HEK293T (cell line): ENCODE measurements around the gene SLC6A7.

ENCODE experiments used
- CTCF ChIA-PET: fragments of 350-600 bp; formaldehyde crosslinking; extraction: SDS; loops from one replicate; lab custom pipeline; 2021; ENCODE audit warnings: antibody characterized with exemption, inconsistent platforms; lab: Yijun Ruan, JAX
- POLR2A ChIA-PET: fragments of 350-600 bp; formaldehyde crosslinking; extraction: SDS; loops from one replicate; lab custom pipeline; 2020; ENCODE audit warnings: antibody characterized with exemption, inconsistent platforms; lab: Yijun Ruan, JAX
- DNase-seq: peaks from one replicate; pipeline ENCODE4 v3.0.0; 2012; ENCODE audit warnings: mixed read lengths; ENCODE audit errors: extremely low spot score
- ARNT ChIP-seq: fragments of 450-650 bp; IDR thresholded peaks from 2 replicates; pipeline ENCODE4 v1.6.1; 2017; ENCODE audit warnings: mild to moderate bottlenecking
- BHLHE40 ChIP-seq: fragments of 450-650 bp; IDR thresholded peaks from 2 replicates; pipeline ENCODE4 v1.6.1; 2016; ENCODE audit warnings: mild to moderate bottlenecking, moderate library complexity, borderline replicate concordance
- CTBP1 ChIP-seq: fragments of 450-650 bp; IDR thresholded peaks from 2 replicates; pipeline ENCODE4 v1.6.1; 2016; ENCODE audit warnings: borderline replicate concordance
- ELF4 ChIP-seq: fragments of 450-650 bp; IDR thresholded peaks from 2 replicates; pipeline ENCODE4 v1.6.1; 2017; ENCODE audit warnings: antibody characterized with exemption
- FOXA1 ChIP-seq: fragments of 450-650 bp; IDR thresholded peaks from 2 replicates; pipeline ENCODE4 v1.6.1; 2016; ENCODE audit warnings: mild to moderate bottlenecking
- FOXK2 ChIP-seq: fragments of 450-650 bp; IDR thresholded peaks from 2 replicates; pipeline ENCODE4 v1.6.1; 2016; ENCODE audit warnings: mild to moderate bottlenecking
- FOXM1 ChIP-seq: fragments of 450-650 bp; IDR thresholded peaks from 2 replicates; pipeline ENCODE4 v1.6.1; 2017; ENCODE audit warnings: mild to moderate bottlenecking, borderline replicate concordance
- HDGF ChIP-seq: fragments of 450-650 bp; IDR thresholded peaks from 2 replicates; pipeline ENCODE4 v1.6.1; 2017; ENCODE audit warnings: antibody characterized with exemption, borderline replicate concordance
- L3MBTL2 ChIP-seq: fragments of 450-650 bp; conservative IDR thresholded peaks from 2 replicates; pipeline ENCODE4 v1.6.1; 2016; ENCODE audit warnings: mild to moderate bottlenecking
- LEF1 ChIP-seq: fragments of 450-650 bp; IDR thresholded peaks from 2 replicates; pipeline ENCODE4 v1.6.1; 2017; ENCODE audit warnings: mild to moderate bottlenecking, borderline replicate concordance
- NFRKB ChIP-seq: fragments of 450-650 bp; IDR thresholded peaks from 2 replicates; pipeline ENCODE4 v1.6.1; 2016; ENCODE audit warnings: mild to moderate bottlenecking, moderate library complexity
- PKNOX1 ChIP-seq: fragments of 450-650 bp; IDR thresholded peaks from 2 replicates; pipeline ENCODE4 v1.6.1; 2016
- SP1 ChIP-seq: fragments of 450-650 bp; IDR thresholded peaks from 2 replicates; pipeline ENCODE4 v1.6.1; 2017
- SUZ12 ChIP-seq: fragments of 450-650 bp; IDR thresholded peaks from 2 replicates; pipeline ENCODE4 v1.6.1; 2016; ENCODE audit warnings: mild to moderate bottlenecking
- TARDBP ChIP-seq: fragments of 450-650 bp; IDR thresholded peaks from 2 replicates; pipeline ENCODE4 v1.6.1; 2016
- ZNF384 ChIP-seq: fragments of 450-650 bp; IDR thresholded peaks from 2 replicates; pipeline ENCODE4 v1.6.1; 2016

The SLC6A7 gene

DNA sequence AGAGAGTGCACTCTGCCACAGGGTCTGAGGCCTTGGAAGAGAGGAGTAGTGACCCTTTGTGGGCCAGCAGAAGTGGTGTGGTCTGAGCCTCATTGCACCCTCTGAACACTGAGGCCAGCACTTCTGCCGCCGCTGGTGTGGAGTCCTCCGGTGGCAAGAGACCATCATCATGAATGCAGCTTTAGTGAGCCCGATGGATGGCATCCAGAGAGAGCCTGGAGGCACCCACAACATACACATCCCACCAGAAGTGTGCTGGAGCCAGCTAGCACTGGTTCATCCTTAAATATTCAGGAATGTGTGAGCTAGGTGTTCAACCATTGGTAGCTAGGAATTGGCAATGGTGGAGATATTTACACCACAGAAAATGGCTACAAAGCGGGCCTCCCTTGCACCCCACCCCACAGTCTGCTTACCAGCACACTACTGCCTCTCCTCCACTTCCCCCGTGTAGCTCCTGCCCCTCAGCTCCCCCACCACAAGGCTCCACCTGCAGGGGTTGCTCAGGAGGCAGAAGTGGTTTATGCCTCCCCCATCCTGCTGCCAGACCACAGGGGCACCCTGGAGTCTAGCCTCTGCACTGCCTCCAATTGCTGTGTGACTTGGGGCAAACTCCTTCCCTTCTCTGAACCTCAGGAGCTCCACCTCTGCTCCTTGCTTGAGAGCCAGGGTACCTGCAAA, 16.4 kb downstream of the SLC6A7 start:
- DNase-seq: no peak
- TF ChIP-seq LEF1 (no peak), FOXA1 (no peak), ELF4 (no peak), TARDBP (no peak)
- ChIA-PET POLR2A (no interaction called here), CTCF (interaction anchor here (0.6 to 1.8 kb wide), 4 partner anchors 12 to 44 kb away, joined by 3 to 5 read pairs (median 3); no protein-coding TSS in a partner anchor)

DNA sequence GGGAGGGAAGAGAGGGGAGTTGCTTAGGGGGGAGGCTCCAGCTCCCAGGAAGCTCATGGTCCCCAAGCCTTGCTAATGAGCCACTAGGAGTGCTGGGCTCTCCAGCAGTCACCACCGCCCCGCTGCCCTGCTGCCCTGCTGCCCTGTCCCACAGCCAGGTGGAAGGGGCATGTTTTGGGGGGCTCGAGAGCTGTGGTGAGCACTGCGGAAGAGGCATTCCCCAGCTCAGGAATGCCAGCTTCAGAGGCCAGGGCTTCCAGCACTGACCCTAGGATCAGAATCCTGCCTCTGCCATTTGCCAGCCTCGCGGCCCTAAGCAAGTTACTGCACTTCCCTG, 16.9 kb downstream of the SLC6A7 start:
- no peak for DNase-seq
- CTCF ChIA-PET: interaction anchor here (0.6 to 1.8 kb wide), 4 partner anchors 12 to 45 kb away, joined by 3 to 5 read pairs (median 3); no protein-coding TSS in a partner anchor
- POLR2A ChIA-PET: no interaction called here
- TF ChIP-seq TARDBP: no peak
- TF ChIP-seq FOXK2: no peak
- no peak for TF ChIP-seq L3MBTL2
- TF ChIP-seq ZNF384: no peak
- no peak for TF ChIP-seq BHLHE40
- no peak for TF ChIP-seq PKNOX1
- no peak for TF ChIP-seq SUZ12
- no peak for TF ChIP-seq SP1
- no peak for TF ChIP-seq NFRKB
- TF ChIP-seq FOXM1: no peak
- TF ChIP-seq HDGF: no peak
- TF ChIP-seq FOXA1: no peak

GRCh38 chr5:150208187-150209098, 18.6 kb downstream of the SLC6A7 start:
- ChIA-PET POLR2A (no interaction called here), CTCF (no interaction called here)
- DNase-seq: no peak
- TF ChIP-seq SUZ12 (no peak), SP1 (no peak), LEF1 (no peak), ZNF384 (no peak), ARNT (no peak), ELF4 (no peak), BHLHE40 (no peak), FOXK2 (no peak), CTBP1 (no peak), PKNOX1 (no peak), FOXM1 (no peak)

DNA sequence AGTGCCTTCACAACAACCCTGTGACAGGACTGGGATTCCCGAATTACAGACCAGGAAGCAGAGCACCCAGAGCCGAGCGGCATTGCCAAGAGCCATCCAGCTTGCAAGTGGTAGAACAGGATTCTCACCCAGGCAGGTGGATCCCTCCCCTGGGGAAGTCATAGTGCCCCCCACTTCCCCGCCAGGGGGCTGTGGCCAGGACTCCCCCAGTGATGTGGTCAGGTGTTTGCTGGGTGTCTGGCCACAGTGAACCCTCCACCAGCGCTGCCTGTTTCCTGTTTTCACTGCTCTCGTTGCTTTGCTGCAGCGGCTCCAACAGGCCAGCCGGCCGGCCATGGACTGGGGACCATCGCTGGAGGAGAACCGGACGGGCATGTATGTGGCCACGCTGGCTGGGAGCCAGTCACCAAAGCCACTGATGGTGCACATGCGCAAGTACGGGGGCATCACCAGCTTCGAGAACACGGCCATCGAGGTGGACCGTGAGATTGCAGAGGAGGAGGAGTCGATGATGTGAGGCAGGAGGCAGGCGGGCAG, 19.3 kb downstream of the SLC6A7 start:
- CTCF ChIA-PET: no interaction called here
- POLR2A ChIA-PET: no interaction called here

GRCh38 chr5:150210644-150211043, 20.8 kb downstream of the SLC6A7 start:
- POLR2A ChIA-PET: no interaction called here
- CTCF ChIA-PET: no interaction called here
- TF ChIP-seq ZNF384 (no peak), LEF1 (no peak), FOXK2 (no peak), PKNOX1 (no peak), L3MBTL2 (no peak), SP1 (no peak), FOXM1 (no peak), FOXA1 (no peak), SUZ12 (no peak), ELF4 (no peak), NFRKB (no peak), BHLHE40 (no peak), TARDBP (no peak), ARNT (no peak), CTBP1 (no peak), HDGF (no peak)
- DNase-seq: no peak

More for the DNA sequence above, 19.3 kb downstream of the SLC6A7 start:
- TF ChIP-seq TARDBP: no peak
- TF ChIP-seq FOXM1: no peak
- no peak for TF ChIP-seq SUZ12
- no peak for TF ChIP-seq L3MBTL2
- TF ChIP-seq ZNF384: no peak
- no peak for TF ChIP-seq FOXK2
- no peak for TF ChIP-seq CTBP1
- no peak for TF ChIP-seq LEF1
- no peak for TF ChIP-seq ARNT
- TF ChIP-seq BHLHE40: no peak
- no peak for TF ChIP-seq ELF4
- no peak for TF ChIP-seq HDGF
- TF ChIP-seq PKNOX1: no peak
- TF ChIP-seq FOXA1: no peak
- no peak for TF ChIP-seq NFRKB
- no peak for TF ChIP-seq SP1
- no peak for DNase-seq
